GM23248 (cell line): ENCODE results near the gene GBP7. TPM values are rescaled to one million over a fixed set of nuclear protein-coding genes. Genes with fewer than 3 reads are reported as not detected.
"Not testable (repeated sequence)": the region's sequence is repeated elsewhere in the genome, so short reads cannot be mapped to it uniquely, and the experiment has no call there.

Experiments used
- DNase-seq: peaks from one replicate; pipeline ENCODE4 v3.0.0-alpha.2; 2015
- H2AFZ ChIP-seq: fragments of 200-600 bp; sonication (generic); 2 replicates; pipeline ENCODE4 v1.6.1; 2016; ENCODE audit warnings: antibody characterized with exemption
- H3F3A ChIP-seq: fragments of 200-600 bp; sonication (generic); 2 replicates; pipeline ENCODE4 v1.6.1; 2016; ENCODE audit warnings: mild to moderate bottlenecking, antibody characterized with exemption, mixed run types; ENCODE audit not compliant: insufficient read depth
- H3K27ac ChIP-seq: fragments of 200-600 bp; sonication (generic); 2 replicates; pipeline ENCODE4 v1.5.1; 2016; ENCODE audit warnings: mild to moderate bottlenecking
- H3K27me3 ChIP-seq: fragments of 200-600 bp; sonication (generic); replicated peaks from 2 replicates; pipeline ENCODE4 v1.6.1; 2016; ENCODE audit warnings: mild to moderate bottlenecking; ENCODE audit not compliant: insufficient read depth
- H3K36me3 ChIP-seq: fragments of 200-600 bp; sonication (generic); 2 replicates; pipeline ENCODE4 v1.6.1; 2016; ENCODE audit warnings: low read depth, mild to moderate bottlenecking
- H3K4me1 ChIP-seq: fragments of 200-600 bp; sonication (generic); 2 replicates; pipeline ENCODE4 v1.6.1; 2016; ENCODE audit warnings: mild to moderate bottlenecking; ENCODE audit not compliant: insufficient read depth
- H3K4me2 ChIP-seq: fragments of 200-600 bp; sonication (generic); one replicate; pipeline ENCODE4 v1.6.1; 2016; ENCODE audit warnings: mild to moderate bottlenecking; ENCODE audit not compliant: unreplicated experiment
- H3K4me3 ChIP-seq: fragments of 200-600 bp; sonication (generic); 2 replicates; pipeline ENCODE4 v1.5.1; 2016; ENCODE audit warnings: mild to moderate bottlenecking
- H3K79me2 ChIP-seq: fragments of 200-600 bp; sonication (generic); 2 replicates; pipeline ENCODE4 v1.6.1; 2016; ENCODE audit warnings: mild to moderate bottlenecking; ENCODE audit not compliant: insufficient read depth
- H3K9ac ChIP-seq: fragments of 200-600 bp; sonication (generic); 2 replicates; pipeline ENCODE4 v1.6.1; 2016; ENCODE audit warnings: mild to moderate bottlenecking
- H3K9me2 ChIP-seq: fragments of 200-600 bp; sonication (generic); 2 replicates; pipeline ENCODE4 v1.6.1; 2016; ENCODE audit warnings: mixed run types, mild to moderate bottlenecking, moderate library complexity; ENCODE audit not compliant: insufficient read depth
- H3K9me3 ChIP-seq: fragments of 200-600 bp; sonication (generic); one replicate; pipeline ENCODE4 v1.6.1; 2017; ENCODE audit warnings: low read depth
- H4K20me1 ChIP-seq: fragments of 200-600 bp; sonication (generic); 2 replicates; pipeline ENCODE4 v1.6.0; 2016; ENCODE audit not compliant: insufficient read depth
- EZH2 ChIP-seq: fragments of 200-600 bp; sonication (generic); IDR thresholded peaks from 2 replicates; pipeline ENCODE4 v1.6.1; 2018; ENCODE audit warnings: antibody characterized with exemption, mild to moderate bottlenecking; ENCODE audit not compliant: insufficient read depth, poor library complexity, severe bottlenecking
- EZH2phosphoT487 ChIP-seq: fragments of 200-600 bp; sonication (generic); IDR thresholded peaks from 2 replicates; pipeline ENCODE4 v1.6.1; 2018; ENCODE audit warnings: antibody characterized with exemption, moderate library complexity, mild to moderate bottlenecking, low read depth; ENCODE audit not compliant: insufficient read depth
- WGBS, 2 experiments: methylation state at CpG; one replicate each; pipeline ENCODE4 v1.1.6; 2015 to 2017; ENCODE audit warnings: low lambda C conversion rate in 2 of 2, low coverage in 1 of 2; ENCODE audit errors: missing lambda C conversion rate in 2 of 2; 5-methylcytosine and 5-hydroxymethylcytosine counted together
- in situ Hi-C: fragments of 300-500 bp; cut with MboI; formaldehyde crosslinking; loops from 2 replicates; pipeline ENCODE4 v1.15.0; 2020
- polyA plus RNA-seq: library from polyadenylated mRNA; unstranded; fragments of >200 nt; fragmentation: Nextera tagmentation; extraction: Ambion mirVana; gene quantifications from 2 replicates; pipeline ENCODE4 v1.2.1, GENCODE V29; 2016
- total RNA-seq: library from RNA; depleted of rRNA; stranded (reverse); fragments of >200 nt; shearing (Covaris generic); gene quantifications from 2 replicates; pipeline ENCODE4 v1.2.3, GENCODE V29; 2014; rRNA removed

GBP7 gene, protein sequence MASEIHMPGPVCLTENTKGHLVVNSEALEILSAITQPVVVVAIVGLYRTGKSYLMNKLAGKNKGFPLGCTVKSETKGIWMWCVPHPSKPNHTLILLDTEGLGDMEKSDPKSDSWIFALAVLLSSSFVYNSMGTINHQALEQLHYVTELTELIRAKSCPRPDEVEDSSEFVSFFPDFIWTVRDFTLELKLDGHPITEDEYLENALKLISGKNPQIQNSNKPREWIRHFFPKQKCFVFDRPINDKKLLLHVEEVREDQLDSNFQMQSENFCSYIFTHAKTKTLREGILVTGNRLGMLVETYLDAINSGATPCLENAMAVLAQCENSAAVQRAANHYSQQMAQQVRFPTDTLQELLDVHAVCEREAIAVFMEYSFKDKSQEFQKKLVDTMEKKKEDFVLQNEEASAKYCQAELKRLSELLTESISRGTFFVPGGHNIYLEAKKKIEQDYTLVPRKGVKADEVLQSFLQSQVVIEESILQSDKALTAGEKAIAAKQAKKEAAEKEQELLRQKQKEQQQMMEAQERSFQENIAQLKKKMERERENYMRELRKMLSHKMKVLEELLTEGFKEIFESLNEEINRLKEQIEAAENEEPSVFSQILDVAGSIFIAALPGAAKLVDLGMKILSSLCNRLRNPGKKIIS
- total RNA-seq = not detected in 2 replicates
- polyA plus RNA-seq = not detected in 2 replicates

DNA sequence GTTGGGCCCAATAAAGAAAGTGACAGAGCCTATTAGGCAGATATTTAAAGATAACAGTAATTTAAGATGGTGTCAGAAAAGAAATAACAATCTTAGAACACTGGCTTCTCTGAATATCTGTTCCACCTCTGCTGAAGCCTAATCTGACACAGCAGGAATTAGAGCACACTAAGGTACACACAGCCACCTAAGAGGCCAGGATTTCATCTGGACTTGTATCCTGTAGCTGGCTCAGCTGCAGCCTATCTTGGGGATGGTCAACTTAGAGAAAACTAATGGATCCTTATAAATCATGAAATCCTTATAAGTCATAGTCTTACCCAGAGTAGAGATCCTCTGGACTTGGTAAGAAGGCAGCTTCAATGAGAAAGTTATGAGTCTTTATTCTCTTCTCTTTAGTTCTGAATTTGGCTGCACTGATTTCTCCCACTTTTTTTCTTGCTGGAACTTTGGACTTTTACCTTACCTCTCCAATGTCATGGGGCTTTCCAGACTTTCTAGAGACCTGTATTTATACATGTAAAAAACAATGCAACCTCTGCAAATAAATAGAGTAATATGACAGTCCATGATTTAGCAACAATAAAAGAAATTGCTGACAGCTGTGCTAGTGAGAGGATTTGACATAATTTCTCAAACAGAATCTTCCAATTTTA, at the start of gene GBP7:
Gene GBP7 (minus strand): TSS at position 403 of the 656 bp plus-strand sequence. CDS start 4,068 bp downstream, outside the sequence.
- Histone ChIP-seq H3K27me3 (no peaks in the 10 kb centered on the region), H4K20me1 (no peaks in the 10 kb centered on the region), H3K9me3 (no peaks in the 10 kb centered on the region), H3K79me2 (no peaks in the 10 kb centered on the region), H3K4me1 (no peaks in the 10 kb centered on the region), H3K4me3 (no peak within 1 kb of the TSS), H3F3A (no peaks in the 10 kb centered on the region), H3K36me3 (no peaks in the 10 kb centered on the region), H2AFZ (no peak within 1 kb of the TSS), H3K9me2 (0 out of 2 replicates have a peak, but pooled peaks cover 4% of the 10 kb centered on the region), H3K4me2 (no peak within 1 kb of the TSS), H3K9ac (no peak within 1 kb of the TSS), H3K27ac (no peak within 1 kb of the TSS)
- TF ChIP-seq EZH2 = no peak
- no peak for TF ChIP-seq EZH2phosphoT487
- in situ Hi-C loops = no loop called here
- no peak for DNase-seq

DNA sequence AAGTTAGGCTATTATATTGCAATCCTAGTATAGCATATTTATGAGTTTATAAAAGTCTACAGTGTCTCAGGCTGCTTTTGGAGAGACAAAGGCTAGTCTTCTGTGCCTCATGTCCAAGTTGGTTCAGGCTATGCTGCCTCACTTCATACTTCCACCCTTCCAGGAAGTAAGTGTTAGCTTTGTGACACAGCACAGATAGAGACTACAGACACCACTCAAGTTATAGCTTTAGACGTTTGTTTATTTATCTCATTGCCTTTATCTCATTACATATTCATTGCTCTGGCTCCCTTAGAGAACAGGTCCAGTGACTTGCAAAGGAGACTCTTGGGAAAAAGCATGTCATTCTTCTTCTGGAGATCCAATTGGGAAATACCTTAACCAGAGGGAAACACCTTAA, 45.5 kb upstream of the GBP7 start:
- Histone ChIP-seq H3K79me2 (no peaks in the 10 kb centered on the region), H3K9ac (no peak overlapping the region), H3K27ac (no peak overlapping the region), H3K4me2 (no peak overlapping the region), H2AFZ (no peak overlapping the region), H3F3A (no peaks in the 10 kb centered on the region), H3K36me3 (no peaks in the 10 kb centered on the region), H3K4me3 (no peak overlapping the region), H3K9me2 (no peaks in the 10 kb centered on the region), H3K27me3 (no peaks in the 10 kb centered on the region), H3K4me1 (no peaks in the 10 kb centered on the region), H4K20me1 (no peaks in the 10 kb centered on the region), H3K9me3 (no peaks in the 10 kb centered on the region)
- no peak for TF ChIP-seq EZH2phosphoT487
- no peak for TF ChIP-seq EZH2
- no peak for DNase-seq
- in situ Hi-C loops = no loop called here
- 50 to 74% methylated on average over 1 of the region's 1 CpG for WGBS, 2 experiments

DNA sequence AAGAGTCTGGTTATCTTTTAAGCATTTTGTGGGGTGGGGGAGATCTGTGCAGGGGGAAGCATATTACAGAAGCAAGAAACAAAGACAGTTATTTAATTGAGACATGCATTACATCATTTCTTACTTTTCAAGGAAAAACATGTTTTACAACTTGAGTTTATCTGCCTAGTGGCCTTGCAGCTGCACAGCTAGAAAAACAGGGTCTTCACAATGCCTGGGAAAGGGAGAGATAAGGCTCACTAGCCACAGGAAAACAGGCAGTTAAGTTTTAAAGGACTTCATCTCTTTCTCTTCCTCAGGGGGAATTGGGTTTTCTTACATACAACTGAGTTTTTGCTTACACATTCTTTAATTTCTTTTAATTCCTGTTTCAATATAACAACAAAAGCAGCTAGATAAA, 44.0 kb upstream of the GBP7 start:
- H2AFZ ChIP-seq, in situ Hi-C loops, H3K36me3 ChIP-seq, H4K20me1 ChIP-seq, H3K9me3 ChIP-seq, H3K9me2 ChIP-seq, H3K4me3 ChIP-seq, H3K9ac ChIP-seq, H3K27ac ChIP-seq, H3K27me3 ChIP-seq, H3K4me2 ChIP-seq, H3F3A ChIP-seq, H3K4me1 ChIP-seq, DNase-seq, H3K79me2 ChIP-seq: not testable (repeated sequence)

DNA sequence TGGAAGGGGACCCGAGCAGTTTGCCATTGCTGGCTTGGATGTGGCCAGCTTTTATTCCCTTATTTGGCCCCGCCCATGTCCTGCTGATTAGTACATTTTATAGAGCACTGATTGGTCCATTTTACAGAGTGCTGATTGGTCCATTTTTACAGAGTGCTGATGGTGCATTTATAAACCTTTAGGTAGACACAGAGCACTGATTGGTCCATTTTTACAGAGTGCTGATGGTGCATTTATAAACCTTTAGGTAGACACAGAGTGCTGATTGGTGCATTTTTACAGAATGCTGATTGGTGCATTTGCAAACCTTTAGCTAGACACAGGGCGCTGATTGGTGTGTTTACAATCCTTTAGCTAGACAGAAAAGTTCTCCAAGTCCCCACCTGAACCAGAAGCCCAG, 43.1 kb upstream of the GBP7 start:
- H3F3A ChIP-seq, H4K20me1 ChIP-seq, H3K27ac ChIP-seq, H3K9me2 ChIP-seq, H3K4me2 ChIP-seq, H3K9ac ChIP-seq, H3K4me1 ChIP-seq, H3K36me3 ChIP-seq, DNase-seq, H3K27me3 ChIP-seq, H3K4me3 ChIP-seq, H2AFZ ChIP-seq, in situ Hi-C loops, H3K9me3 ChIP-seq, H3K79me2 ChIP-seq: not testable (repeated sequence)
- WGBS, 2 experiments = 34 to 40% methylated on average over 3 of the region's 3 CpGs
